Body of pancreas (tissue), 4 donors: ENCODE data around the gene GPR176. TPM values are rescaled to one million over a fixed set of nuclear protein-coding genes. Genes with fewer than 3 reads are reported as not detected.

Experiments
- ATAC-seq: fragments of 150-250 bp; one replicate; pipeline ENCODE4 v1.9.1; 2016
- DNase-seq, 4 donors: peaks; one replicate each; pipeline ENCODE4 v3.0.0-alpha.2; 2019
- H3K27ac ChIP-seq, 4 donors: fragments of 200-600 bp; sonication (generic); 1 replicate in 3 of 4; 2 replicates in 1 of 4; pipeline versions ENCODE4 v1.5.1 to v1.6.1; 2016 to 2019; ENCODE audit warnings: mild to moderate bottlenecking in 1 of 4, mixed read lengths in 1 of 4, moderate library complexity in 1 of 4
- H3K27me3 ChIP-seq, 2 donors: fragments of 200-600 bp; sonication (generic); one replicate each; pipeline ENCODE4 v1.6.0; 2016; ENCODE audit warnings: mild to moderate bottlenecking in 1 of 2
- H3K36me3 ChIP-seq, 2 donors: fragments of 200-600 bp; sonication (generic); replicated peaks in 1 of 2; 2 replicates each; pipeline ENCODE4 v1.5.1; 2016; ENCODE audit warnings: low read depth in 2 of 2; ENCODE audit not compliant: insufficient read depth in 1 of 2
- H3K4me1 ChIP-seq: fragments of 200-600 bp; sonication (generic); one replicate; pipeline ENCODE4 v1.6.0; 2016
- H3K4me3 ChIP-seq, 2 donors: fragments of 200-600 bp; sonication (generic); 1 replicate in 1 of 2; 2 replicates in 1 of 2; pipeline ENCODE4 v1.5.1; 2016 to 2019
- H3K9me3 ChIP-seq, 3 donors: fragments of 200-600 bp; sonication (generic); 1 replicate in 2 of 3; 2 replicates in 1 of 3; pipeline ENCODE4 v1.5.1; 2016
- CTCF ChIP-seq, 7 experiments: fragments of 450-650 bp in 4 of 7; fragments of 200-600 bp in 3 of 7; sonication (generic) in 3 of 7; IDR thresholded peaks; one replicate each; pipeline ENCODE4 v1.5.1; 2016 to 2019; ENCODE audit warnings: antibody characterized with exemption in 7 of 7
- POLR2A ChIP-seq, 3 donors: fragments of 450-650 bp; IDR thresholded peaks; one replicate each; pipeline ENCODE4 v1.6.1; 2016; ENCODE audit warnings: antibody characterized with exemption in 3 of 3, mild to moderate bottlenecking in 2 of 3
- WGBS, 2 donors: methylation state at CpG; one replicate each; pipeline ENCODE4 v1.1.5; 2017; 5-methylcytosine and 5-hydroxymethylcytosine counted together
- intact Hi-C: fragments of 100-400 bp; cut with DNase I; formaldehyde crosslinking; loops from one replicate; pipeline ENCODE4 v1.15.1; 2023
- total RNA-seq, 2 donors: library from RNA; depleted of rRNA; stranded (reverse); fragments of >200 nt; gene quantifications; one replicate each; pipeline ENCODE4 v1.1.0, GENCODE V29; 2016

GPR176 gene
- total RNA-seq, 2 donors from 2014 or later: 4.7 TPM; not detected in 1

GRCh38 chr15:39804026-39804425, 116.0 kb downstream of the GPR176 start:
- intact Hi-C loops: no loop called here
- Histone ChIP-seq H3K36me3 (no peaks in the 10 kb centered on the region), H3K27ac (no peak overlapping the region), H3K4me3 (no peak overlapping the region), H3K9me3 (no peaks in the 10 kb centered on the region), H3K4me1 (no peaks in the 10 kb centered on the region), H3K27me3 (no peaks in the 10 kb centered on the region)
- TF ChIP-seq POLR2A (IDR thresholded peaks at IDR 0.05) (no peak), CTCF (IDR thresholded peaks at IDR 0.05) (no peak)
- DNase-seq (no peak), ATAC-seq (no peak)
- WGBS, 2 donors: 65 to 86% methylated on average over 2 of the region's 2 CpGs

DNA sequence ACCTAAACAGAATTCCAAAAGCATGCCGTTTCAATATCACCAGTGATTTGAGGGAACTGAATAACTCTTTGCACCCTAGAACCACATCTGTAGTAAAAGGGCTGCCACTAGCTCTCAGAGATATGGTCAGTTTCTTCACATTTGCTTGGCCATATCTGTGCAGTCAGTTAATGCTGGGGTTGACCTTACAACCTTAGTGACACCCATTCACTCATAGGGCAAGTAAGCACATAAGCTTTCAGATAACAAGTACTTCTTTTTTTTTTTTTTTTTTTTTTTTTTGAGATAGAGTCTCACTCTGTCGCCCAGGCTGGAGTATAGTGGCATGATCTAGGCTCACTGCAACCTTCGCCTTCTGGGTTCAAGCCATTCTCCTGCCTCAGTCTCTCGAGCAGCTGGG, 117.0 kb downstream of the GPR176 start:
- DNase-seq (no peak), ATAC-seq (no peak)
- no peak overlapping the region for H3K27ac ChIP-seq
- 73 to 83% methylated on average over 4 of the region's 4 CpGs for WGBS, 2 donors
- no peaks in the 10 kb centered on the region for H3K27me3 ChIP-seq
- no peaks in the 10 kb centered on the region for H3K9me3 ChIP-seq
- intact Hi-C loops: no loop called here
- no peaks in the 10 kb centered on the region for H3K4me1 ChIP-seq
- no peaks in the 10 kb centered on the region for H3K36me3 ChIP-seq
- H3K4me3 ChIP-seq: no peak overlapping the region
- TF ChIP-seq CTCF (IDR thresholded peaks at IDR 0.05): no peak
- no peak for TF ChIP-seq POLR2A (IDR thresholded peaks at IDR 0.05)

DNA sequence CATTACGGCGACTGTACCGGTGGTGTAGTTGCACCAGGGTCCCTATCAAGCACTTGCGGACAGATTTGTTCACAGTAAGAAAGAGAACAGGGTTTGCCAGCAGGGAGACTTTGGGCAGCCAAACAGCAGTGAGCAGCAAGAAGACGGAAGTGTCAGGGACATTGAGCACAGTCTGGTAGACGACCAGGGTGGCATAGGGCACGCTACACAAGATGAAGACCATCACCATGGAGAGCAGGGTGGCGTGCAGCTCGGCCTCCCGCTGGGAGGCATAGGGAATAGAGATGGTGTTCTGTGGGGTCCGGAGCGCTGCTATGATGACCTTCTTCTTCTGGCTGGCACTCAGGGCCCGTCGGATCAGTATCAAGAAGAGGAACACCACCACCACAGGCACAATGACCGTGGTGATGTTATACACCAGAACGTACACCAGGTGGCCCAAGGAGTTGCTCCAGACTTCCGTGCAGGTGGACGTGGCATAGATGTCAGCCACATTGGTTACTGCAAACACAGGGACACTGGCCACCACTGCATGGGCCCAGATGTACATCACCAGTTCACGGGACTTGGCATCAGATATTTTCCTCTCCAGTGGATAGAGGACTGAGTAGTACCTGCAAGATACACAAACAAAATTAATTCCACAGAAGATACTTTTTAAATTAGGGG, 118.3 kb downstream of the GPR176 start:
- H3K9me3 ChIP-seq: no peaks in the 10 kb centered on the region
- no peak overlapping the region for H3K27ac ChIP-seq
- H3K27me3 ChIP-seq: no peaks in the 10 kb centered on the region
- ATAC-seq (peak; percentile 67), DNase-seq (peak; percentile 50 to 65 (median 57))
- intact Hi-C loops: no loop called here
- TF ChIP-seq CTCF (IDR thresholded peaks at IDR 0.05) (peak in 6 of 7 experiments; percentile 27 to 65 (median 48)), POLR2A (IDR thresholded peaks at IDR 0.05) (no peak)
- 57 to 65% methylated on average over 17 to 19 of the region's 19 CpGs for WGBS, 2 donors
- no peak overlapping the region for H3K4me3 ChIP-seq
- no peaks in the 10 kb centered on the region for H3K36me3 ChIP-seq
- no peaks in the 10 kb centered on the region for H3K4me1 ChIP-seq

GRCh38 chr15:39799552-39800011, 120.5 kb downstream of the GPR176 start:
- Histone ChIP-seq H3K9me3 (no peaks in the 10 kb centered on the region), H3K27ac (no peak overlapping the region), H3K4me1 (no peaks in the 10 kb centered on the region), H3K4me3 (no peak overlapping the region), H3K27me3 (no peaks in the 10 kb centered on the region), H3K36me3 (no peaks in the 10 kb centered on the region)
- TF ChIP-seq POLR2A (IDR thresholded peaks at IDR 0.05): no peak
- TF ChIP-seq CTCF (IDR thresholded peaks at IDR 0.05): no peak
- DNase-seq (no peak), ATAC-seq (no peak)
- intact Hi-C loops: no loop called here
- 49 to 52% methylated on average over 6 of the region's 6 CpGs for WGBS, 2 donors

GRCh38 chr15:39798382-39798781, 121.7 kb downstream of the GPR176 start:
- Histone ChIP-seq H3K9me3 (no peaks in the 10 kb centered on the region), H3K27ac (no peak overlapping the region), H3K36me3 (no peaks in the 10 kb centered on the region), H3K27me3 (no peaks in the 10 kb centered on the region), H3K4me3 (no peak overlapping the region), H3K4me1 (no peaks in the 10 kb centered on the region)
- intact Hi-C loops: no loop called here
- no peak for ATAC-seq
- TF ChIP-seq POLR2A (IDR thresholded peaks at IDR 0.05) (no peak), CTCF (IDR thresholded peaks at IDR 0.05) (no peak)
- WGBS, 2 donors: 86 to 87% methylated on average over 6 of the region's 6 CpGs
- DNase-seq: no peak
